Effector CD8-positive, alpha-beta T cell (primary cell): ENCODE data around the gene BANP.
"Not testable (repeated sequence)": the region's sequence is repeated elsewhere in the genome, so short reads cannot be mapped to it uniquely, and the experiment has no call there.

Experiments used
- DNase-seq: peaks from one replicate; lab custom pipeline; 2025; lab: John Stamatoyannopoulos, UW
- total RNA-seq, 4 experiments: gene quantifications; one replicate each; lab custom pipeline; 2026; lab: John Stamatoyannopoulos, UW

BANP gene, protein sequence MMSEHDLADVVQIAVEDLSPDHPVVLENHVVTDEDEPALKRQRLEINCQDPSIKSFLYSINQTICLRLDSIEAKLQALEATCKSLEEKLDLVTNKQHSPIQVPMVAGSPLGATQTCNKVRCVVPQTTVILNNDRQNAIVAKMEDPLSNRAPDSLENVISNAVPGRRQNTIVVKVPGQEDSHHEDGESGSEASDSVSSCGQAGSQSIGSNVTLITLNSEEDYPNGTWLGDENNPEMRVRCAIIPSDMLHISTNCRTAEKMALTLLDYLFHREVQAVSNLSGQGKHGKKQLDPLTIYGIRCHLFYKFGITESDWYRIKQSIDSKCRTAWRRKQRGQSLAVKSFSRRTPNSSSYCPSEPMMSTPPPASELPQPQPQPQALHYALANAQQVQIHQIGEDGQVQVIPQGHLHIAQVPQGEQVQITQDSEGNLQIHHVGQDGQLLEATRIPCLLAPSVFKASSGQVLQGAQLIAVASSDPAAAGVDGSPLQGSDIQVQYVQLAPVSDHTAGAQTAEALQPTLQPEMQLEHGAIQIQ
- 64.9 to 75.0 (median 65.7) reads per million in 4 experiments for total RNA-seq

DNA sequence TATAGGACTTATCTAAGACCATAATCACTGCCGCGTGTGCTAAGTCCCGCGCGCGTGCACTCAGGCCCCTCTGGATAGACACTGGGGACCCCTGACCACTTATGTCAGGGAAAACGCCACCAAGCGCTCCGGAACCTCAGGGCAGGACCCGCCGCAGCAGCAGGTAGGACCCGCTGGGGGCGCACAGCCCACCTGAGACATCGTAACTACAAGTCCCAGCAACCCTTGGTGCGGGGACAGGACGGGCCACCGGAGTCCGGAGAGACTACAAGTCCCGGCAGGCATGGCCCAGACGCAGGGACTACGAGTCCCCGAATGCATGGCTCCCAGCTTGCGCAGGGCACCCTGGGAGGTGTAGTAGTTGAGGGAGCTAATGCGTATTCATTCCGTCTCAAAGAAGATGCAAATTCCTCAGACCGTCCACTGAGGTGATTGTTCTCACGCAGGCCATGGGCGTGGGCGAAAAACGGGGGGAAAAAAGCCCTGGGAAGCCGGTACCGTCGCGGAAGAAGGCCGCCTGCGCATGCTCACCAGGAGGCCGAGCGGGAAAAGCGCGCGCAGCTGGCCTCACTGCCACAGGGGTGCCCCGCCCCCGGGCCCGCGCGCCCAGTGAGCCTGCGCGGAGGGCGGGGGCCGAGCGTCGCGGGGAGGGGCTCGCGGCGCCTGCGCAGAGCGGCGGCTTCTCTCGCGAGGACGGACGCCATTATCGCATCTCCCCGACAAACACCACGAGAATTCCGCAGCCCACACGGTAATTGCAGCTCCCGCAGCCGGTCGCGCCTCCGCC is at the start of gene BANP:
TSS of gene BANP (plus strand) at position 670 of the 787 bp plus-strand sequence. CDS start 23,682 bp downstream, outside the sequence.
- DNase-seq: peak; percentile 95

GRCh38 chr16:87904963-87905362 is 46.3 kb upstream of the BANP start:
- DNase-seq: not testable (repeated sequence)

DNA sequence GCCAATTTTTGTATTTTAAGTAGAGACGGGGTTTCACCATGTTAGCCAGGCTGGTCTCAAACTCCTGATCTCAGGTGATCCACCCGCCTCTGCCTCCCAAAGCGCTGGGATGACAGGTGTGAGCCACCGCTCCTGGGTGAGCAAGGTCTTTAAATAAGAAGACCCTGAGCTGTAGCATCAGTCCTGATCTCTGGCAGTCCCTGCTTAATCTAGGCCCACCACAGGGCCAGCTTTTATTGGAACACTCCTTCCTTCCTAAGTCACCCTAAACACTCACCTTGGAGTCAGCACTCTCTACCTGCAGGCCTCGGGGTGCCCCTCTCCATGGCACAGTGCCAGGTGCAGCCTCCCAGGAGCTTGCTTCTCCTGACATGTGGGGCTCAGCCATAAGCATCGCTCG is 45.7 kb upstream of the BANP start:
- DNase-seq: not testable (repeated sequence)

- DNase-seq: not testable (repeated sequence)
Measured at GRCh38 chr16:87908101-87908500, 43.1 kb upstream of the BANP start.

- peak; percentile 69 for DNase-seq
Measured at GRCh38 chr16:87909203-87909935, 41.9 kb upstream of the BANP start.

GRCh38 chr16:87911106-87911763 is 40.0 kb upstream of the BANP start:
- DNase-seq: not testable (repeated sequence)

GRCh38 chr16:87912691-87913090 is 38.5 kb upstream of the BANP start:
- DNase-seq: not testable (repeated sequence)

DNA sequence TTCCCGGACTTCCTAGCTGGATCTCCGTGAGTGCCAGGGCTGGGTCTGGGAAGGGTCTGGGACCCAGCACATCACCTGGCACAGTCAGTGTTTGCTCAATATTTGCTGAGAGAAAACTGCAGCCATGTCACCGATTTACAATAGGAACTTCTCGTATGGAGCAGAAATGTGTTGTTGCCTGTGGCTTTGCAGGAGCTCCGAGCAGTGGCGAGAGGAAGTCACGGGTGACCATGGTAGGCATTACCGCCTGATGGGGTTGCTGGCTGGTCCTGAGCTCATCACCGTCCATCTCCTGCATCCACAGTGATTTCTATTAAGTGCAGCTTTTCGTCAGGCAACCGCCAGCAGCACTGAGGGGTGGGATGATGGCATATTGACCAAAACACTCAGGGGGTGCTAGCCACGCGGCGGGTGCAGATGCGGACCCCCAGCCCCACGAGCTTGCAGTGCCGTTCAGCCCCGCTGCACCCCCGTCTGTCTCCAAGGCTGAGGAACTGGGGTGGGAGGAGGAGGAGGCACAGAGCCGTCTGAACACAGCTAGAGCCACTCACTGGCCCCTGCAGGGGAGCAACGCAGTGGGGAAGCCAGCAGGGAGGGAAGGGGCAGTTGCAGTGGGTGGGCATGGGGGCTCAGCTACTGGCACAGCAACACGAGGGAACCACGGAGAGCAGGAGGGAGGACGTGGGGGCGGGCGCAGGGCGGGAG is 37.1 kb upstream of the BANP start:
- DNase-seq: not testable (repeated sequence)

DNA sequence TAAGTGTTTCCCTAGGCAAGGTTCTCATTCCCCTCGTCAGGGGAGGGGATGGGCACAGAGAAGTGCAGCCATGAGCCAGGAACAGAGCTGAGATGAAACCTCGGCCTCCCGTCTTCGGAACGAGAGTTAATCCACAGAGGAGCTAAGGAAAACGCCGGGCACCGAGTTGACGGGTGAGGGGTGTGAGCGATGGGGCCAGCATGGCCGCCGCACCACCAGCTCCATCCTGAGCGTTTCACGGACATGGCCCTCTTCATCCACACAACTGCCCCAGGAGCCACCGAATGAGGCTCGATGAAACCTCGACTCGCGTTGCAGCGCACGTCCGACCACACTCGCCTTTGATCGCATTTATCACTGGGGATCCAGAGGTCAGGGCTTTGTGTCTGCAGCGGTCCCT is 36.4 kb upstream of the BANP start:
- DNase-seq: no peak

- no peak for DNase-seq
Measured at GRCh38 chr16:87917503-87917902, 33.7 kb upstream of the BANP start.

- DNase-seq: no peak
Measured at GRCh38 chr16:87918338-87918737, 32.9 kb upstream of the BANP start.

GRCh38 chr16:87918866-87919680 is 32.2 kb upstream of the BANP start:
- DNase-seq: no peak

DNA sequence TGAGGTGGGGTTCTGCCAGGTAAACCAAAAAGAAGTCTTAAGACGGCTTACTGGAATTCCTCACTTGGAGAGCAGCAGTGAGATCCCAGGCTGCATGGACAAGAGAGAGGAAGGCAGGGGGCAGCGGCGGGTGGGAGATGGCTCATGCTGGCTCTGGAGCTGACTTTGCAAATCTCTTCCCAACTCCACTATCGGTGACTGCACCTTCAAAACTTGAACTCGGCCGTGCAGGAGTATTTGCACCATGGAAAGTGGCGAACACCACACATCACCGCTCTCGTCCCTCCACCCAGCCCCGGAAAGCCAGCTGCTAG is 31.6 kb upstream of the BANP start:
- no peak for DNase-seq

GRCh38 chr16:87921236-87921773 is 29.9 kb upstream of the BANP start:
- no peak for DNase-seq

GRCh38 chr16:87922250-87922871 is 28.9 kb upstream of the BANP start:
- no peak for DNase-seq

- no peak for DNase-seq
Measured at GRCh38 chr16:87924041-87924810, 27.0 kb upstream of the BANP start.

GRCh38 chr16:87924811-87925670 is 26.2 kb upstream of the BANP start:
- DNase-seq: no peak
